Skin epidermis (tissue), 12 donors: ENCODE measurements around the gene SLC6A13.
A peak's percentile ranks its signal among the peaks of the same experiment; 100 is the strongest.
"Not testable (repeated sequence)": the region's sequence is repeated elsewhere in the genome, so short reads cannot be mapped to it uniquely, and the experiment has no call there.

ENCODE experiments used
- H3K27ac ChIP-seq, 21 experiments: fragments of 200-600 bp; sonication (generic) in 11 of 21; one replicate each; pipeline ENCODE4 v1.5.0; 2020; ENCODE audit warnings: mild to moderate bottlenecking in 3 of 21, inconsistent platforms in 2 of 21, moderate library complexity in 2 of 21
- H3K4me3 ChIP-seq, 7 experiments: fragments of 200-600 bp; sonication (generic) in 2 of 7; one replicate each; pipeline ENCODE4 v1.5.0; 2020; ENCODE audit warnings: inconsistent platforms in 2 of 7, mild to moderate bottlenecking in 2 of 7, moderate library complexity in 1 of 7

SLC6A13 gene

DNA sequence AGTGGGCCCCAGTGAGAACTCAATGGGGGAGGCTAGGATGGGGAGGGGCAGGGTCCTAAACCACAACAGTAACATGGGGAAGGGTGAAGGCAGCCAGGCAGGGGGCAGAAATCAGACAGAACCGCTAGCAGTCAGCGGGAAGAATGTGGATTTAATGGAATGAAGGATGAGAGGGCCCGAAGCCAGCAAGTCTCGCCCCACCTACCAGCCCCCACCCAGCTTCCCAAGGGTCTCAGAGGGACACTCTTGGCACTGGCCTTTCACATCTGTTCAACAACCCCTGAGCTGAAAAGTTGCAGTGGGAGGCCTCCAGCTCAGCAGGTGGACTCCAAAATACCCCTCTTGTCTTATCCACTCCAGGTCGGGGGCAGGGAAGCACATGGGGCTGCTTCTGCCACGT lies 42.1 kb downstream of the SLC6A13 start:
- H3K4me3 ChIP-seq, result no peak overlapping the region
- H3K27ac ChIP-seq, result no peak overlapping the region

DNA sequence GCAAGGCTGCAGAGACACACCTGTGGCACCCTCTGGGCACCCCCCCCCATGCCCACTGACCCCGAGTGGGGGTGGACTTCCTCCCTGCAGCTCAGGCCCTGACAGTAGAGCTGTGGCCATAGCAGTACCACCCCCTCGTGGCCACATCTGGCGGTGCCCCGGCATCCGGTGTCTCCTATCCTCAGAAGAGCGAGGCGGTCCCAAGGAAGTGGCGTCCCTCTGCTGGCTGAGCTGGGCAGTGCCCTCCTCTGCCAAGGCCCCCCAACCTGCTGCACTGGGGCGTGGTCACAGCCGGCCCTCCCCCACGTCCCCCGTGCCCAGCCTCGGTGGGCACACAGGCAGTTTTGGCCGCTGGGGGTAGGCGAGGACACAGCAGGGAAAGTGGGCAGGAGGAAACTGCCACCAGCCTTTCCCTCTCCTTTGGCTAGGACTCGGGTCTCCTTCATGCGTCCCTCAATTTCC lies 42.7 kb downstream of the SLC6A13 start:
- Histone ChIP-seq H3K27ac (no peak overlapping the region), H3K4me3 (no peak overlapping the region)

DNA sequence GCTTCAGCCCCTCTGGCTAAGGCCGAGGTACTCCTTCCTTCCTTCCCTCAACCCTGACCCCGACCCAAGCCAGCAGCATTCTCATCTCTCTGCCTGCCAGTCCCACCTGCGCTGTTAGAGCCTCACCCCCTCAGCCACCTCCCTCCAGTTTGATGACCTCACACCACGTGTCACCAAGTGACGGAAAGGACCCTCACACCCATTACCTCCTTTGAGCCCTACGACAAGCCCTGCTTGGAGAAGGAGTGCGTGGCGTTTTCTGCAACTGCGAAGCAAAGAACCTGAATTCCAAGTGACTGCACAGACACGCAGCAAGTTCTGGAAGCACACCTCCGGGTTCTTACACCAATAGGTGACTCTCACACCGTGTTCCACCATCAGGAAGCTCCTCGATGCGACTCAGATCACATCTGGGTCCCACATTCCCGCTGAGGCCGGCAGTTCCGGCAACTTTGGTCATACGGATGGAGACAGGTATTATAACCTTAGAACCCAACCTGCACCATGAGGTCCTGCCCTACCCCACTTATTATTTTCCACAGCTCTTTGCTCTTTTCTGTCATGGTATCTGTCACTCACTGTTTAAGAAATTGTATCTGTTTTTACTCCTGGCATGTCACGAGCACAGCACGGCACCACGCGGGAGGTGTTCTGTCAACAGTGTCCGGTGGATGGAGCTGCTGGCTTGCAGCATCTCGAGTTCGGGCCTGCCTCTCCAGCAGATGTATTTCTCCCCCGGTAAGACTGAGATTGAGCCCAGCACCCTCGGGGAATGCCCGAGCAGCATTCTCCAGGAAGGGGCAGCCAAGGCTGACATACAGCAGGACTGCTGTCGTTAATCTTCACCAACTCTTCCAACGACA lies 43.7 kb downstream of the SLC6A13 start:
- Histone ChIP-seq H3K4me3 (no peak overlapping the region), H3K27ac (no peak overlapping the region)

DNA sequence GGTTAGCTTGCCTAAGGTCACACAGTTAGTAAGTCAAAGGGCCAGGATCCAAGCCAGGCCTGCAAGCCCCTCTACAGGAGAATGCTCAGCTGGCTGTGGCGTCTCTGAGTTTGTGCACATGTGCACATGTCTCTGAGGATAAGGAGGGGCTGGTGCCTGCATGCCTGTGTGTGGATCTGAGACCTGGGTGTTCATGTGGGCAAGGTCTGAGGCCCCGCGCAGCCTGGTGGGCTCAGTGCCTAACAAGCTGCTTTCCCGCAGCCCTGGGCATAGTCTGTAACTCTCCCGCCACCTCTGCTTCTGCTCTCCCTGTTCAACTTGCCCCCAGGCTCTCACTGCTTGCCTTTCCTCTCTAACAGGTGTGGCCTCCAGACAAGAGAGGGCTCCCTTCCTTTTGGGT lies 44.4 kb downstream of the SLC6A13 start:
- Histone ChIP-seq H3K4me3 (no peak overlapping the region), H3K27ac (no peak overlapping the region)

DNA sequence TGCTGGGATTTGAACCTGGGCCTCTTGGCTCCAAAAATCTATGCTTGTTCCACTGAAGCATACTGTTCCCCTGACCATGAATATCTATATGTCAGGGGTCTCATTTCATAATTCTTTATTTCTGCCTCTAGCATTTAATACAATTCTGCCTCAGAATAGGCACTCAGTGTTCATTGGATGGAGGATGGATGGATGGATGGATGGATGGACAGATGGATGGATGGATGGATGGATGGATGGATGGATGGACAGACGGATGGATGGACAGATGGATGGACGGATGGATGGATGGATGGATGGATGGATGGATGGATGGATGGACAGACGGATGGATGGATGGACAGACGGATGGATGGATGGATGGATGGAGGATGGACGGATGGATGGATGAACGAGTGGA lies 45.6 kb downstream of the SLC6A13 start:
- H3K4me3 ChIP-seq, H3K27ac ChIP-seq: not testable (repeated sequence)

DNA sequence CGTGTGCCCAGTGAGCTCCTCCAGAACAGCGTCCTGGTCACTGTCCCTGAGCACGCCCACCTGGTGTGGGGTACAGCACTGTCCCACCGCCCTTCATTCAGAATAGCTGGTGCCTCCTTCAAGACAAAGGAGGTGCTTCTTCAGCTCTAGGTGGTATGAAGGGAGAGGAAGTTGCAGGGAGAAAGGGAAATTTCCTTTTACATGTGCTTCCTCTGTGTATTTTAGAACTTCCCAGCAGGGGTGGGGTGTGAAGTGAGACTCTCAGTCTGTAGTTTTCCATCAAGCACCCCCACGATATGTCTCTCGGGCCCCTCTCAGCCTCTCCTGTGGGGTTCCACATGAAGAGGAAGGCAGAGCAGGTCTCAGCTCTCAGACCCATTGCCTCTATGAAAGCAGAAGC lies 47.5 kb downstream of the SLC6A13 start:
- Histone ChIP-seq H3K27ac (no peak overlapping the region), H3K4me3 (no peak overlapping the region)

DNA sequence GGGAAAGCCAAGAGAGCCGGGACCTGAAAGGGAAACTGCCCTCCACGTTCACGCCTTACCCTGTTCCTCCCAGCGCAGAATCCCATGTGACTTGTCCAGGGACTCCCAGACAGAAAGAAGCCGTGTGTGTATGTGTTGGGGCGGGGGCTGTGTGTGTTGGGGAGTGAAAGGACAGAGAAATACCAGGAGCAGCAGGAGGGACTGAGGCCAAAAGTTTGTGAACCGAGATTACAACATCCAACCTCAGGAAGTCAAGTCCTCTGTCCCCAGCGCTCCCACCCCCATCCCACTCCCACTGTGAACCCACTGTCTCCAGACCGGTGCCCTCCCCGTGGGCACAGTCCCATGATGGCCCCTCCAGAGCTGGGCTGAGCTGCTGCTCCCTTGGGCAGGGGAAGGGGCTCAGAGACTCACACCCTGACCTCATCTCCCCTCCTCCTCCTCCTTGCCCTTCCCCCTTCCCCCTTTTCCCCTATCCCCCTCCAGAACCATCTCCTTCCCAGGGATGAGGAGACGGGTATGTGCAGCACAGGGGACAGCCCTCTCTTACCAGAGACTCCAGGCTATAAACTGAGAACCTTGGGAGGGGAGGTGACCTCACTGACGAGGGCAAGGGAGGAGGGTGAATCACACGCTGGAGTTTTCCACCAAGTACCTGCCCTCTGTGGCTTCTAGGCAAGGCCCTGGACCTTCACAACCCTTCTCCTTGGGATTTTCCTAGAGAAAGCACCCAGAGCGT lies 48.5 kb downstream of the SLC6A13 start, which contains the start of gene SLC6A12:
SLC6A12 (minus strand) TSS at position 155 of the 739 bp plus-strand sequence. CDS start 4,171 bp downstream, outside the sequence.
- Histone ChIP-seq H3K27ac (peak within 1 kb of the TSS in 2 of 21 experiments; percentile 63 to 73), H3K4me3 (peak within 1 kb of the TSS in 1 of 7 experiments; percentile 3)

DNA sequence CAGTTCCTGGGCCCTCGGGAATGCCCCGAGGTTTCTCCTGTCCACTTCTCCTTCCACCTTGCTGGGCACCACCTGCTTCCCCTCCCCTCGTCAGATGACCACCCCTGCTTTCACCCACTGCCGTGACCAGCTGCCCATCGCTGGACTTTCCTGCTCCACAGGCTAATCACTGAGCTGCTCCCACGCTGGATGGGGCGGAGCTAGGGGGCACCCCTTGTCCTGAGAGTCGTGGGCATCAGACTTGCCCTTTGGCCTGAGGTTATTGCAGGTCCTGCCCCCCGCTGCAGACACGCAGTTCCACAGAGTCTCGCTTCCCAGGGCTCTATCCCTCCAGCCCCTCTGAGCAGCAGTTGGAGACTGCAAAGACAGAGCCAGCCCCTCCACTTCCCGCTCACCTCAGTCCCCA lies 49.1 kb downstream of the SLC6A13 start:
- H3K27ac ChIP-seq, result no peak overlapping the region
- peak overlapping the region in 1 of 7 experiments; percentile 3 for H3K4me3 ChIP-seq

DNA sequence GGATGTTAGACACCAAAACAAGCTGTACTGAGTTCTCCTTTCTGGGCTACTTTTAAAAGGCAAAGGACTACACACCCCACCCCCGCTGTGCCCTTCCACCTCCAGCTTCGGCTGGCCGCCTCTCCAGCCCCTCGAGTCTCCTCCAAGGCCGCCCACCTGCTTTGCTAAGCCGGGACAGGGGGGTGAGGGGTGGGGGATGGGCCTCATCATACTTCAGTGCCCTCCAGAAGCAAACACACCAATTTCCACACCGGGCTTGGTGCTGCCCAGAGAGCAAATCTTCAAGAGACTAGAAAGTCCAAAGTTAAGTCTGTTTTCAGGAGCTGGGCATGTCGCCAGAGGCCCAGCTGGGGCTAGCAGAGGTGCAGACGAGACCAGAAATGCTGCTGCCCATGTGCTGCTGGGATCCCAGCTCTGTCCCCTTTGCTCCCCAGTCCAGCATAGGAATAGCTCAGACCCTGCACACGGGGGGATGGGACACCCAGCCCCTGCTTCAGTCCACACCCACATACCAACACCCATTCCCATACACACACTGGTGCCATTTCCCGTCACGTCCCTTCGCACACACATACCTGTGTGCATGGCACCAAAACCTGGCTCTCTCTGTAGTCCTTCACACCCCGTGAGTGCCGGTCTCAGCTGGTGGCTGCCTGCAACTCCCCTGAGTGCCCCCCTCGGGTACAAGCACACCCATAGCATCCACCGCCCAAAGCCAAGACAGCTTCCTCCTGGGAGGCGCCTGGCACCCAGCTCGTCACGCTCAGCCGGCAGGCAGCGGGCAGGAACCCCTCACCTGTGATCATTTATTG lies 49.7 kb downstream of the SLC6A13 start:
- H3K4me3 ChIP-seq, result peak overlapping the region in 2 of 7 experiments; percentile 3 to 16
- peak overlapping the region in 5 of 21 experiments; percentile 22 to 73 (median 58) for H3K27ac ChIP-seq

DNA sequence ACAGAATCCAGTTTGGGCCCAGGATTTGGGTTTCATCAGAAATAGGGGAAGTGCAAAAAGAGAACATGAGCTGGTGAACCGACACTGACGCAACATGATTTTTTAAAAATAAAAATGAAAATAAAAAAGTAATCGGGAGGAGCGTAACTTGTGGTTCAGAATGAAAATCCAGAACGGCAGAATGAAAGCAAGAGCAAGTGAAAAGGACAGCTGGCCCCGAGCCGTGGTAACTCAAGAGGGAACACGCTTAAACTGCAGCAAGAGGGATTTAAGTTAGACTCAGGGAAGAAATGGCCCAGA lies 50.3 kb downstream of the SLC6A13 start:
- Histone ChIP-seq H3K4me3 (peak overlapping the region in 1 of 7 experiments; percentile 16), H3K27ac (peak overlapping the region in 8 of 21 experiments; percentile 22 to 73 (median 52))

DNA sequence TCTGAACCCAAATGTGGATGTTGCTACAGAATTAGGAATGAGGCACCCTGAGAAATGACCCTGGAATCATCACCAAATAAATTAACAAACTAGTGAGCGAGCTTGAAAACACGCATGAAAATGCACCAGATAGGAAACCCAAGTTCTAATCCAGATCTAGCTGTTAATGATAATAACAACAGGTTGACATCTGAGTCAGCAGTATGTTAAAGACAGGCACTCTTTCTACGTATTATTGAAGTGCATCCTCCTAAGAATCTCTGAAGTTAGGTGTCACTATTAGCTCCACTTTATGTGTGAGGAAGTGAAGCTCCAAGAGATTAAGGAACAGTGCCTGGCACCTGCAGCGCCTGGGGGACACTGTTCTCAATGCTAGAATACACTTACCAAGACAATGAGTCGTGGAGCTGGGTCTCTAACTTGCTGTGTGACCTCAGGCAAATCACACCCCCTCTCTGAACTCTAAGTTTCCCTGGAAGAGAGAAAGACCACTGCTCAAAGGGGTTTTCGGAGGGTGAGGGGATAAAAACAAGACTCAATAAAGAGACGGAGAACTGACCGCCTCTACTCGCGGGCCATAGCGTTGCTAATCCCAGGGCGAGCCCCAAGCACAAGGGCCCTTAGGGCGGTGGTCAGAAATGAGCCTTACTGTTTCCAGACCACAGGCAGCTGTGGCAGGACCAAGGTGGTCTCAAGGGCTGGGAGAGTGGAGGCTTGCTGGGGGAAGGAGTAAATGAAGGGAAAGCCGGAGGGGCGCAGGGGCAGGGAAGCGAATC lies 50.8 kb downstream of the SLC6A13 start:
- Histone ChIP-seq H3K27ac (peak overlapping the region in 8 of 21 experiments; percentile 22 to 73 (median 52)), H3K4me3 (peak overlapping the region in 1 of 7 experiments; percentile 16)

DNA sequence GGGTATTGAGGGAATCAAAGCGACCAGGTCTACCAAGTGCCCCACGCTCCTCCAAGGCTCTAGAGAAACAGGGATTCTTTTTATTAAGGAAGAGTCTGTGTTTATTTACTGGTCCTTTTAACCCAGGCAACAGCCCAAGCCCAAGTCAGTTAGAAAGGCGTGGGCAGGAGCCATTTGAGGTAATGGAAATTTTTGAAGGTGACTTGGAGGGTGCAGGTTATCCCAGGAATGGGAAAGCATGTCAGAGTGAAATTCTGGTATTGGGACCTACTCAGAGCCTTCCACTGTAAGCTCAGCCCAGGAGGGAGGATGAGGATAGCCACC lies 51.5 kb downstream of the SLC6A13 start:
- H3K4me3 ChIP-seq, result no peak overlapping the region
- no peak overlapping the region for H3K27ac ChIP-seq

DNA sequence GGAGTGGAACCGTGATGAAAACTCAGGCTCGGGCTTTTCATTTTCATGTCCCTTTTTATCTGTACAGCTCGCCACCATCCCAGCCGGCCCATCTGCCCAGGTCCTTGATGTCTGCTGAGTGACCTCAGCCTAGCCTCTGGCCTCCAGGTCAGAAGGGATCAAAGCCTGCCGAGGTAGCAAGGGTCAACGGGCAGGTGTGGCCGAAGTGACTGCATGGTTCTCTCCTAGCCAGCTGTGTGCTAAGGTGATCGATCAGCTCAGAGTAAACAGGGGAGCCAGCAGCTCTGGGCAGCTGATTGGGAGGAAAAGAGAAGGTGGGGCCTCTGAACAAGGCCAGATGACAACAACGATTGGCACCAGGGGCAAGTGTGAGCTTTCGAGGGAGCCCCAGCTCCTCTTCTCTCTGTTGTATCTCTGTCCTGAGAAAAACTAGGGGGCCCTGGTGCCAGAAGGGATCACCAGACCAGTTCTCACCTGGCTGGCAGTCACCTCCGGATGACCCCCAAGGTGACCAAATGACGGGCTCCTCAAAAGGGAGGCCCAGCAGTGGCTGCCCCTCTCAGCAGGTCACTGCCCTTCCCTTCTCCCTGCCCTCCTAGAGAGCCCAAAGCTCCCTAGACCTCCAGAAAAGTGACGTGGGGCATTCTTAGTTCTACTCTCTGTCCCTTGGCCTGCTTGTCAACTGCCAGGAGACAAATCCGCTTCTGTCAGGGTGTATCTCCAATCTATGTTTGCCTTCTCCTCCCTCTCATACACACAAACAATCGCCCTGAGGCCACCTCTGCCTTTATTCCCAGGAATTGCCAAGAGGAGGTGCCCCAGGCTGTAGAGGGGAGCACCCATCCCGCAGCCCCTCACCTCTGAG lies 52.1 kb downstream of the SLC6A13 start:
- Histone ChIP-seq H3K4me3 (no peak overlapping the region), H3K27ac (no peak overlapping the region)

DNA sequence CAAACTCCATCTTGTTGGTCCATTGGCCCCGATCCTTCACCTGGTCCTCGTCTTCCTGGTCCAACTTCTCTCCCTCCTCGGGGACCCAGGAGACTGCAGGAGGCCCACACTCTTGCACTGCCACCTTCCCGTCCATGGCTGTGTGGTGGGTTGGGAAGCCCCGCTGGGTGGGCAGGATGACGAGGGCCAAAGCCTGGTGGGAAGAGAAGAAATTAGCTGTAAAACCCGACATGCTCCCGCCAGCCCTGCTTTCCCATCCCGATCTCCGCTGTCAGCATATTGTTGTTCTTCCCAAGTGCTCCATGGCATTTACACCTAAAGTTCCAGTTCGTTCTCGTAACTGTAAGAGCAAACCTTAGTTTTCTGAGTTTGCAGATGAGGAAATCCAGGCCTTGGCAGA lies 52.8 kb downstream of the SLC6A13 start:
- no peak overlapping the region for H3K27ac ChIP-seq

DNA sequence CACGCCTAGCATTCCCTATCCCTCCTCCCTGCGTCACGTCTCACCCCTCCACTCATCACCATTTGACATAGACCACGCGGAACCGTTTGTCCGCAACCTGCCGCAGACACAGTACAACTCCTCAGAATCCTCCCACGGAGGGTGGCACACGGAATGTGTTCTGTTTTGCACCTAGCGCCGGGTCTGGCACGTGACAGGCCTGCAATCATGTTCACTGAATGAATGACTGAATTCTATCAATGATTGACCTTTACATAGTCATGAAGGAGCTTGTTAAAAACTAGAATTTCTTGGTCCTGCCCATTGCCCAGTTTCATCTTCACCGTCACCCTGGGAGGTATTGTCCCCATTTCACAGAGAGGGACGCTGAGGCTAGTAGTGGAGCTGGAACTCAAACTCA lies 53.4 kb downstream of the SLC6A13 start:
- H3K27ac ChIP-seq, result no peak overlapping the region
- H3K4me3 ChIP-seq, result no peak overlapping the region

More for the DNA sequence above, 52.8 kb downstream of the SLC6A13 start:
- H3K4me3 ChIP-seq, result no peak overlapping the region

DNA sequence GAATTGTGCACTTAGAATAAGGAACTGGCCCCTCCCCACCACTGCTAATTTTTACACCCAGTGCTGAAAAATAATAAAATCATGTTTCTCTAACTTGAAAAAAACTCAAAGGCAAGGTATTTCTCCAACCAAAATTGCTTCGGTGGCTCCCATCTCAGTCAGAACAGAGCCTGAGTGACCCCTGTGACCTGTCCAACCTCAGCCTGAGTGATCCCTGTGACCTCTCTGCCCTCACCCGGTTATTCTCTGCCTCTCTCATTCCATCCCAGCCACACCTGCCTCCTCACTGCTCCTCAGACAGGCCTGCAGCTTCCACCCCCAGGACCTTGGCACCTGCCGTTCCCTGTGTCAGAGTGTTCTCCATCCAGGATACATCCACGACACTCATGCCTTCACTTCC lies 53.8 kb downstream of the SLC6A13 start:
- Histone ChIP-seq H3K4me3 (no peak overlapping the region), H3K27ac (no peak overlapping the region)

DNA sequence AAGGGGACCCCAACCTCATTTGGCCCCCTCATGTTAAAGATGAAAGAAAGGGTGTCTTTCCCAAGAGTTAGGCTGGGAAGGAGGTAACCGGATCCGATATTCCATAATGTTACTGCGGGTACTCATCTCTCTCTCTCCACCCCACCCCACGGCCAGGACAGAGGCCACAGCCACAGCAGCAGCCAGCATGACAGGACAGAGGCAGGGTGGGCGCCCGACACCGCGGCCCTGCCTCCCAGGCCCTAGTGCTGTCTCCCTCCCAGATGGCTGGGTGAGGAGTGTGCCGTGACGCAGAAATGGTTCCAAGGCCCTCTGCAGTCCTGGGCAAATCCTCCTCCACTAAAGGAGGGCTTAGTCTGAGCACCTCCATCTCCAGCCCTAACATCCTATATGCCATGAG lies 54.8 kb downstream of the SLC6A13 start:
- H3K27ac ChIP-seq, result no peak overlapping the region

DNA sequence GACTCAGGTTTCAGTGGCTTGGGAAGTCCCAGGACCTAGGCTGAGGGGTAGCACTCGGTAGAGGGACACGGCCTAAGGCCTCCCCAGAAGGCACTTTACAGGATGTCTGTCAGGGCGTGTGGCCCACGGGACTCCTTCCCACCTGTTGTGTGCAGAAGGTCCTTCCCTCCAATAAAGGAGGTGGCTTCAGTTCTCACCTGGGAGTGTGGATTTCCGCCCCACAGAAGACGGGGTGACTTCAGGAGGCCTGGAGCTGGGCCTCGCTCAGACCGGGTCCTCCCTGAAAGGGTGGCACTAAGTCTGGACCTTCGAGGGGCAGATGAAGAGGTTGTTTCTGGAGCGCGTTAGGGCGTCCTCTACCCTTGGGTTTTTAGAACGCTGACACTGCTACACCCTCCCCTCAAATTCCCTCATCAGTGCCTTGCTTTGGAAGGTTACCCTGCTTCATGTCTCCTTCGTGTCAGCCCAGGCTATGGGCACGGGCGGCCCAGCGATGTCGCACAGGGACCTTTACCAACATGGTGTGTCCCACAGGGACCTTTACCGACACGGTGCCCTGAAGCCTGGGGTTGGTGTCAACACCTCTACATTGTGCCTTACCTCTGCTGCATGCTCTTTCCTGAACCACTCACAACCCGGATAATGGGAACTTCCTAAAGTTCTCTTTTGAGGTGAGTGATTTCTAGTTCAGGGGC lies 55.7 kb downstream of the SLC6A13 start:
- Histone ChIP-seq H3K27ac (no peak overlapping the region), H3K4me3 (no peak overlapping the region)

More for the DNA sequence above, 54.8 kb downstream of the SLC6A13 start:
- H3K4me3 ChIP-seq, result no peak overlapping the region
